BLaER1 treated with 17β-estradiol and CSF1 and Interleukin-3, amounts not matched to agents 10 nM and 100 nM (cell line): ENCODE results near the gene RCAN2.
"Not testable (repeated sequence)": the region's sequence is repeated elsewhere in the genome, so short reads cannot be mapped to it uniquely, and the experiment has no call there.

ENCODE experiments used
- H3K27ac ChIP-seq, 11 experiments: shearing (Covaris generic); formaldehyde crosslinking; 2 replicates each; pipeline ENCODE4 v1.8.1; 2022
- H3K27me3 ChIP-seq, 11 experiments: shearing (Covaris generic); formaldehyde crosslinking; 2 replicates each; pipeline ENCODE4 v1.8.1; 2022
- H3K36me3 ChIP-seq, 11 experiments: shearing (Covaris generic); formaldehyde crosslinking; 2 replicates each; pipeline ENCODE4 v1.8.1; 2022
- H3K4me1 ChIP-seq, 10 experiments: shearing (Covaris generic); formaldehyde crosslinking; 2 replicates each; pipeline ENCODE4 v1.8.1; 2022
- H3K4me2 ChIP-seq, 11 experiments: shearing (Covaris generic); formaldehyde crosslinking; 2 replicates each; pipeline ENCODE4 v1.8.1; 2022
- H3K4me3 ChIP-seq, 10 experiments: shearing (Covaris generic); formaldehyde crosslinking; 2 replicates each; pipeline ENCODE4 v1.8.1; 2022
- H3K9ac ChIP-seq, 11 experiments: shearing (Covaris generic); formaldehyde crosslinking; 2 replicates each; pipeline ENCODE4 v1.8.1; 2022
- H3K9me3 ChIP-seq, 11 experiments: shearing (Covaris generic); formaldehyde crosslinking; replicated peaks in 1 of 11; 2 replicates each; pipeline ENCODE4 v1.8.1; 2022
- H4K20me1 ChIP-seq, 11 experiments: shearing (Covaris generic); formaldehyde crosslinking; 2 replicates each; pipeline ENCODE4 v1.8.1; 2022
- Cebpa-rat ChIP-seq, 11 experiments: shearing (Covaris generic); IDR thresholded peaks; 2 replicates each; pipeline ENCODE4 v1.8.1; 2022

Gene RCAN2

GRCh38 chr6:46407246-46407645, 84.0 kb downstream of the RCAN2 start:
- Histone ChIP-seq H3K4me1 (peaks cover 0 to 9% (median 0%) of the 10 kb centered on the region in 10 experiments; a peak in 4 of 20 replicates), H3K9ac (no peak overlapping the region), H3K27me3 (no peaks in the 10 kb centered on the region), H3K4me2 (no peak overlapping the region), H4K20me1 (no peaks in the 10 kb centered on the region), H3K9me3 (peaks cover 0 to 10% (median 0%) of the 10 kb centered on the region in 11 experiments; a peak in 3 of 22 replicates), H3K27ac (no peak overlapping the region), H3K36me3 (no peaks in the 10 kb centered on the region), H3K4me3 (no peak overlapping the region)
- TF ChIP-seq Cebpa-rat (IDR thresholded peaks at IDR 0.05): no peak

- not testable (repeated sequence) for H3K4me1 ChIP-seq, H3K4me3 ChIP-seq, H3K9ac ChIP-seq, H4K20me1 ChIP-seq, H3K4me2 ChIP-seq, H3K27ac ChIP-seq, H3K36me3 ChIP-seq, H3K27me3 ChIP-seq
- peaks cover 0 to 10% (median 0%) of the 10 kb centered on the region in 11 experiments; a peak in 3 of 22 replicates for H3K9me3 ChIP-seq
These were observed 85.5 kb downstream of the RCAN2 start for GRCh38 chr6:46405620-46406180.

GRCh38 chr6:46400898-46401297, 90.4 kb downstream of the RCAN2 start:
- peaks cover 0 to 8% (median 0%) of the 10 kb centered on the region in 11 experiments; a peak in 3 of 22 replicates for H3K9me3 ChIP-seq
- H3K36me3 ChIP-seq: no peaks in the 10 kb centered on the region
- no peak overlapping the region for H3K4me2 ChIP-seq
- no peaks in the 10 kb centered on the region for H3K4me1 ChIP-seq
- H3K4me3 ChIP-seq: no peak overlapping the region
- H3K27ac ChIP-seq: no peak overlapping the region
- no peaks in the 10 kb centered on the region for H4K20me1 ChIP-seq
- no peak for TF ChIP-seq Cebpa-rat (IDR thresholded peaks at IDR 0.05)
- H3K27me3 ChIP-seq: no peaks in the 10 kb centered on the region
- H3K9ac ChIP-seq: no peak overlapping the region

GRCh38 chr6:46395530-46395929, 95.7 kb downstream of the RCAN2 start:
- H4K20me1 ChIP-seq: no peaks in the 10 kb centered on the region
- H3K36me3 ChIP-seq: no peaks in the 10 kb centered on the region
- no peaks in the 10 kb centered on the region for H3K27me3 ChIP-seq
- H3K9ac ChIP-seq: no peak overlapping the region
- H3K9me3 ChIP-seq: peaks cover 0 to 4% (median 0%) of the 10 kb centered on the region in 11 experiments; a peak in 1 of 22 replicates
- no peaks in the 10 kb centered on the region for H3K4me1 ChIP-seq
- H3K4me3 ChIP-seq: no peak overlapping the region
- no peak overlapping the region for H3K4me2 ChIP-seq
- H3K27ac ChIP-seq: no peak overlapping the region
- no peak for TF ChIP-seq Cebpa-rat (IDR thresholded peaks at IDR 0.05)

GRCh38 chr6:46393940-46394337, 97.3 kb downstream of the RCAN2 start:
- H3K27me3 ChIP-seq: no peaks in the 10 kb centered on the region
- no peaks in the 10 kb centered on the region for H3K4me1 ChIP-seq

GRCh38 chr6:46393161-46393939, 97.9 kb downstream of the RCAN2 start:
- no peak overlapping the region for H3K9ac ChIP-seq
- TF ChIP-seq Cebpa-rat (IDR thresholded peaks at IDR 0.05): no peak
- H3K36me3 ChIP-seq: no peaks in the 10 kb centered on the region
- H3K4me3 ChIP-seq: no peak overlapping the region
- no peaks in the 10 kb centered on the region for H3K4me1 ChIP-seq
- no peak overlapping the region for H3K4me2 ChIP-seq
- H3K27ac ChIP-seq: no peak overlapping the region
- peaks cover 0 to 4% (median 0%) of the 10 kb centered on the region in 11 experiments; a peak in 1 of 22 replicates for H3K9me3 ChIP-seq
- no peaks in the 10 kb centered on the region for H3K27me3 ChIP-seq
- H4K20me1 ChIP-seq: no peaks in the 10 kb centered on the region

More at GRCh38 chr6:46393940-46394337, 97.3 kb downstream of the RCAN2 start:
- Histone ChIP-seq H3K27ac (no peak overlapping the region), H3K4me3 (no peak overlapping the region), H3K9me3 (peaks cover 0 to 4% (median 0%) of the 10 kb centered on the region in 11 experiments; a peak in 1 of 22 replicates), H3K36me3 (no peaks in the 10 kb centered on the region), H3K4me2 (no peak overlapping the region), H4K20me1 (no peaks in the 10 kb centered on the region), H3K9ac (no peak overlapping the region)
- no peak for TF ChIP-seq Cebpa-rat (IDR thresholded peaks at IDR 0.05)

GRCh38 chr6:46392294-46392693, 99.0 kb downstream of the RCAN2 start:
- Histone ChIP-seq H3K27ac (no peak overlapping the region), H3K27me3 (no peaks in the 10 kb centered on the region), H4K20me1 (no peaks in the 10 kb centered on the region), H3K9me3 (peaks cover 0 to 4% (median 0%) of the 10 kb centered on the region in 11 experiments; a peak in 1 of 22 replicates), H3K36me3 (no peaks in the 10 kb centered on the region), H3K4me3 (no peak overlapping the region), H3K9ac (no peak overlapping the region), H3K4me2 (no peak overlapping the region), H3K4me1 (no peaks in the 10 kb centered on the region)
- no peak for TF ChIP-seq Cebpa-rat (IDR thresholded peaks at IDR 0.05)

- TF ChIP-seq Cebpa-rat (IDR thresholded peaks at IDR 0.05): no peak
- H3K36me3 ChIP-seq: no peaks in the 10 kb centered on the region
- H3K4me3 ChIP-seq: no peak overlapping the region
- H4K20me1 ChIP-seq: no peaks in the 10 kb centered on the region
- H3K4me2 ChIP-seq: no peak overlapping the region
- no peak overlapping the region for H3K27ac ChIP-seq
- peaks cover 0 to 7% (median 0%) of the 10 kb centered on the region in 11 experiments; a peak in 4 of 22 replicates for H3K9me3 ChIP-seq
- no peaks in the 10 kb centered on the region for H3K4me1 ChIP-seq
- no peak overlapping the region for H3K9ac ChIP-seq
- no peaks in the 10 kb centered on the region for H3K27me3 ChIP-seq
These were observed 100.9 kb downstream of the RCAN2 start for GRCh38 chr6:46390153-46390876.

- H3K9ac ChIP-seq, H3K9me3 ChIP-seq, H3K4me1 ChIP-seq, H3K36me3 ChIP-seq, H4K20me1 ChIP-seq, H3K4me3 ChIP-seq, H3K27me3 ChIP-seq, H3K4me2 ChIP-seq, H3K27ac ChIP-seq: not testable (repeated sequence)
These were observed 103.5 kb downstream of the RCAN2 start for GRCh38 chr6:46387728-46388127.
